Trophoblast cell (in vitro differentiated cells and primary cell): ENCODE measurements around the gene MUL1.

Source experiments
- DNase-seq, 2 donors: peaks; one replicate each; pipeline ENCODE4 v3.0.0-alpha.2; 2016
- H2AFZ ChIP-seq: 2 replicates; pipeline ENCODE4 v1.6.1; 2013; ENCODE audit warnings: low read length, moderate library complexity, mild to moderate bottlenecking; ENCODE audit not compliant: insufficient read depth, poor library complexity
- H2AK5ac ChIP-seq: 2 replicates; pipeline ENCODE4 v1.6.1; 2013; ENCODE audit warnings: mild to moderate bottlenecking, low read length
- H2BK120ac ChIP-seq: 2 replicates; pipeline ENCODE4 v1.6.1; 2013; ENCODE audit warnings: low read length, mild to moderate bottlenecking, moderate library complexity; ENCODE audit not compliant: insufficient read depth, poor library complexity
- H2BK12ac ChIP-seq: 2 replicates; pipeline ENCODE4 v1.6.1; 2013; ENCODE audit warnings: mild to moderate bottlenecking, low read length, moderate library complexity
- H2BK5ac ChIP-seq: 2 replicates; pipeline ENCODE4 v1.6.1; 2013; ENCODE audit warnings: low read length, low read depth, moderate library complexity, mild to moderate bottlenecking; ENCODE audit not compliant: poor library complexity
- H3K14ac ChIP-seq: 2 replicates; pipeline ENCODE4 v1.6.1; 2013; ENCODE audit warnings: mild to moderate bottlenecking, low read length
- H3K18ac ChIP-seq: 2 replicates; pipeline ENCODE4 v1.6.1; 2013; ENCODE audit warnings: mild to moderate bottlenecking, low read length
- H3K23ac ChIP-seq: 2 replicates; pipeline ENCODE4 v1.6.1; 2013; ENCODE audit warnings: low read length
- H3K27ac ChIP-seq: 2 replicates; pipeline ENCODE4 v1.5.1; 2013; ENCODE audit warnings: low read depth, mild to moderate bottlenecking, inconsistent platforms, low read length, moderate library complexity
- H3K27me3 ChIP-seq: 2 replicates; pipeline ENCODE4 v1.6.1; 2013; ENCODE audit warnings: inconsistent platforms, mild to moderate bottlenecking, low read length, moderate library complexity; ENCODE audit not compliant: insufficient read depth
- H3K36me3 ChIP-seq, 2 experiments: 1 replicate in 1 of 2; 2 replicates in 1 of 2; pipeline ENCODE4 v1.6.1; 2013; ENCODE audit warnings: low read length in 2 of 2, mild to moderate bottlenecking in 2 of 2, moderate library complexity in 1 of 2; ENCODE audit not compliant: insufficient read depth in 2 of 2, control insufficient read depth in 1 of 2
- H3K4ac ChIP-seq: 2 replicates; pipeline ENCODE4 v1.6.1; 2013; ENCODE audit warnings: low read depth, mild to moderate bottlenecking, low read length, moderate library complexity
- H3K4me1 ChIP-seq, 2 experiments: 1 replicate in 1 of 2; 2 replicates in 1 of 2; pipeline ENCODE4 v1.6.1; 2013; ENCODE audit warnings: low read length in 2 of 2, mild to moderate bottlenecking in 2 of 2, moderate library complexity in 1 of 2; ENCODE audit not compliant: insufficient read depth in 2 of 2, control insufficient read depth in 1 of 2
- H3K4me2 ChIP-seq: 2 replicates; pipeline ENCODE4 v1.6.1; 2013; ENCODE audit warnings: inconsistent platforms, mild to moderate bottlenecking, low read length, moderate library complexity
- H3K4me3 ChIP-seq: 2 replicates; pipeline ENCODE4 v1.5.1; 2013; ENCODE audit warnings: mild to moderate bottlenecking, low read depth, low read length, inconsistent platforms
- H3K79me1 ChIP-seq: one replicate; pipeline ENCODE4 v1.6.1; 2013; ENCODE audit warnings: low read length
- H3K79me2 ChIP-seq: 2 replicates; pipeline ENCODE4 v1.6.1; 2013; ENCODE audit warnings: low read length, mild to moderate bottlenecking; ENCODE audit not compliant: control insufficient read depth, insufficient read depth, poor library complexity
- H3K9ac ChIP-seq: 2 replicates; pipeline ENCODE4 v1.6.1; 2013; ENCODE audit warnings: mild to moderate bottlenecking, low read length
- H3K9me3 ChIP-seq: 2 replicates; pipeline ENCODE4 v1.6.1; 2013; ENCODE audit warnings: low read depth, mild to moderate bottlenecking, control low read depth, inconsistent platforms, low read length; ENCODE audit not compliant: insufficient read depth
- H4K12ac ChIP-seq: 2 replicates; pipeline ENCODE4 v1.6.1; 2013; ENCODE audit warnings: low read depth, mild to moderate bottlenecking, low read length, moderate library complexity
- H4K8ac ChIP-seq: 2 replicates; pipeline ENCODE4 v1.6.1; 2013; ENCODE audit warnings: low read depth, mild to moderate bottlenecking, low read length, moderate library complexity
- H4K91ac ChIP-seq: one replicate; pipeline ENCODE4 v1.6.1; 2013; ENCODE audit warnings: low read depth, mild to moderate bottlenecking, low read length, moderate library complexity
- WGBS: extraction: QIAGEN DNeasy Blood & Tissue Kit; methylation state at CpG from one replicate; pipeline ENCODE4 v1.1.7; 2013; ENCODE audit warnings: missing lambda C conversion rate; ENCODE audit not compliant: insufficient read length, insufficient coverage; ENCODE audit errors: extremely low coverage; 5-methylcytosine and 5-hydroxymethylcytosine counted together

Gene MUL1

DNA sequence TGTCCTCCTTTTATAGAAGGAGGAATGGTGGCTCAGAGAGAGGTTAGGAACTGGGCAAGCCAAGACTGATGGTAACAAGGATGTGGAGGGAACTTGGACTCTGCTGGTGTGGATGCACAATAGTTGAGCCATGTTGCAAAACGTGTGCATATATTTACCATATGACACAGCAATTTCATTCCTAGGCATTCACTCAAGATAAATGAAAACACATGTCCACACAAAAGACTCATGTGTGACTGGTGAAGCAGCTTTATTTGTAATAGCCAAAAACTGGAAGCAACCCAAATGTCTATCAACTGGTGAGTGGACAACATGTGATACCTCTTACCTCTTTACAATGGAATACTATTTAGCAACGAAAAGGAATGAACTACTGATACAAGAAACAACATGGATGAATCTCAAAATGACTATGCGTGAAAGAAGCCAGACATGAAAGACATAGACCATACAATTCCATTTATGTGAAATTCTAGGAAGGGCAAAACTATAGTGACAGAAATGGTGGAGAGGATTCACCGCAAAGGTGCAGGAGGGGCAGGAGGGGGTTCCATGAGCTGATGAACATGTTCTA lies 58.1 kb downstream of the MUL1 start:
- Histone ChIP-seq H4K91ac (no peak overlapping the region), H3K4ac (no peak overlapping the region), H3K4me2 (no peak overlapping the region), H2BK12ac (no peak overlapping the region), H3K23ac (no peak overlapping the region), H3K9ac (no peak overlapping the region), H3K4me1 (no peaks in the 10 kb centered on the region), H2AFZ (no peak overlapping the region), H2AK5ac (no peak overlapping the region), H3K79me2 (no peaks in the 10 kb centered on the region), H3K27me3 (no peaks in the 10 kb centered on the region), H4K12ac (no peak overlapping the region), H3K27ac (no peak overlapping the region), H2BK5ac (no peak overlapping the region), H2BK120ac (no peak overlapping the region), H3K36me3 (no peaks in the 10 kb centered on the region), H3K9me3 (peaks cover 5% of the 10 kb centered on the region), H3K79me1 (no peaks in the 10 kb centered on the region), H3K4me3 (no peak overlapping the region), H4K8ac (no peak overlapping the region), H3K18ac (no peak overlapping the region), H3K14ac (no peak overlapping the region)
- DNase-seq: no peak
- WGBS: no CpG with 5 or more reads among the region's 4 CpGs
